Measurements from ENCODE around the gene WDR27.
"Not testable (repeated sequence)": the region's sequence is repeated elsewhere in the genome, so short reads cannot be mapped to it uniquely, and the experiment has no call there.

Gene WDR27

DNA sequence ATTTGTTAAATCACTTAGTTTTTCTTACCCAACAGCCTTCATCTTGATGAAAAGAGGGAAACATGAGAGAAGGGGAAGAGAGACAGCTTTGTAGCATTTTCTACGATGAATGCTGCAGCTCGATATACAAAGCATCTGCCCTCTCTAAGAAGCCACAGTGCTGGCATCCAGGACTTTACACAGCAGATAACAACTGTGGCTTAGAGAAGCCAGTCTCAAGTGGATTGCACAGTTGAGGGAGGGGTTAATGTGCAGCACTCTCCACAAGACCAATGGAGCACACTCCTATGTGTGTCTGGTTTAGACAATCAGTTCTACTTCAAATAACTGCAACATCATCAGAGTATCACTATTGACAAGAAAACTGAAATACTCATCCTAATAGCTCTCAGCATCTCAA, 5.9 kb upstream of the WDR27 start:
- no peak for FAIRE-seq

- FAIRE-seq, result no peak
Measured at GRCh38 chr6:169702840-169703246, 1.0 kb upstream of the WDR27 start.

GRCh38 chr6:169701311-169701953, 397 bp downstream of the WDR27 start:
- FAIRE-seq, result no peak

- FAIRE-seq, result no peak
Measured at GRCh38 chr6:169700296-169700695, 1.5 kb downstream of the WDR27 start.

DNA sequence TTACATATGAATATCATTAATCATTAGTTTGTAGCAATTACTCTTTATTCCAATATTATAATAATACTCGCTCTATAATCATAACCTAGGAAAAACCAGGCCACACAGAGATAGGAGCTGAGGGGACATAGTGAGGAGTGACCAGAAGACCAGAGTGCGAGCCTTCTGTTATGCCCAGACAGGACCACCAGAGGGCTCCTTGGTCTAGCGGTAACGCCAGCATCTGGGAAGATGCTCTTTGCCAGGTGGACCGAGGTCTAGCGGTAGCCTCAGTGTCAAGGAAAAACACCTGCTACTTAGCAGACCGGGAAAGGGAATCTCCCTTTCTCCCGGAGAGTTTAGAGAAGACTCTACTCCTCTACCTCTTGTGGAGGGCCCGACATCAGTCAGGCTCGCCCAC, 4.7 kb downstream of the WDR27 start:
- FAIRE-seq, result not testable (repeated sequence)

GRCh38 chr6:169695131-169695530, 6.7 kb downstream of the WDR27 start:
- FAIRE-seq, result no peak

GRCh38 chr6:169692516-169692915, 9.3 kb downstream of the WDR27 start:
- no peak for FAIRE-seq

DNA sequence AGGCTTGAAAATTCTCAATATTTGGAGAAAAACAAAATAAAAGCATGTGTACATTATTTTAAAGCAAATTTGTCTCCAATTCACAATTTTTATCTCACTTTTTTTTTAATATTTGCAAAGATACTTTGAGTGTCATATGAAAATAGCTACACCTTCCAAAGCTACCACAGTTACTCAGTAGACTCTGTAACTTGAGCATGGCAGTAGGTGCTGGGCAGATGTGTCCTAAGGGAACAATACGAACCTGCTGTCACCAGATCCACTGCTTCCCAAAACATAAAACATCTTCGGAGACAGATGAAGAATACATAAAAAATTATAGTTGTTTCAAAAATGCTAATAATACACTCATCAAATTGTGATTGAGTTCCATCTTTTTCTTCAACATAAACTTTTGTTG, 10.6 kb downstream of the WDR27 start:
- FAIRE-seq, result no peak

DNA sequence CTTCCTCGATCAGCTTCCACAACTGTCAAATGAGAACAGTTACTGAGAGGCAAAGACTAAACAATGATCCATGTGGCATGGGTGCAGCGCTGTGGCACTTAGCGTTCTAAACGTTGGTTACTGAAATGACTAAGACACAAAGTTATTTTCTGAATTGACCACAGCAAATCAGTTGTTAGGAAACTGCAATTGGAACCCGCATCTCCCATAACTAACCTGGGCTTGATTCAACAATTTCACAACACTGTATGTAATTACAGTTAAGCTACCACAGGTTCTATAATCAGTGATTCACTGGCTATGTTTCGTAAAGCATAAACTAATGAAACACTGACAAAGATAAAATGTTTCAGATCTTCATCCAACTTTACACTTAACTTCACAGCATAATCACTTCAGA, 12.5 kb downstream of the WDR27 start:
- FAIRE-seq, result no peak

DNA sequence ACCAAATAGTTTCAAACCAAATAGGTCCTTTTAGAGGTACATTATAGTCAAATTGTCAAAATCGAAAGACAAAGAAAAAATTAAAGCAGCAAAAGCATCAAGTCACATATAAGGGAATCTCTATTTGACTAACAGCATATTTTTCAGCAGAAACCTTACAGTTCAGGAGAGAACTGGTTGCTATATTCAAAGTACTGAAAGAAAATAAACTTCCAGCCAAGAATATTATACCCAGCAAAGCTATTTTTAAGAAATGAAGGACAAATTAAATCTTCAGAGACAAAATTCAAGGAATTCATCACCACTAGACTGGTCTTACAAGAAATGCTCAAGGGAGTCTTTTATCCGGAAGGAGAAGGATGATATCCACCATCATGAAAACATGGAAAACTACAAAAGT, 16.0 kb downstream of the WDR27 start:
- FAIRE-seq, result no peak

- FAIRE-seq, result no peak
Measured at GRCh38 chr6:169684056-169684455, 17.8 kb downstream of the WDR27 start.

- FAIRE-seq, result no peak
Measured at GRCh38 chr6:169678342-169678741, 23.5 kb downstream of the WDR27 start.

- FAIRE-seq, result no peak
Measured at GRCh38 chr6:169677096-169677495, 24.7 kb downstream of the WDR27 start.

DNA sequence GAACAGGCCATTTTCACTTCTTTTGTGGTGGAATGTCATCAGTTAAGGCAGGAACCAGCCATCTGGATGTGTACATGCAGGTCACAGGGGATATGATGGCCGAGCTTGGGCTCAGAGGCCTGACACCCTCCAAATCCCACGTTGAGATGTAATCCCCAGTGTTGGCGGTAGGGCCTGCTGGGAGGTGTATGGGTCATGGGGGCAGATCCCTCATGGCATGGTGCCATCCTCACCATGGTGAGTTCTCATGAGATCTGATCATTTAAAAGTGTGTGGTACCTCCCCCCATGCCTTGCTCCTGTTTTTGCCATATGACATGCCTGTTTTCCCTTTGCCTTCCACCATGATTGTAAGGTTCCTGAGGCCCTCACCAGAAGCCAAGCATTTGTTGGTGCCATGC, 26.8 kb downstream of the WDR27 start:
- FAIRE-seq, result no peak

DNA sequence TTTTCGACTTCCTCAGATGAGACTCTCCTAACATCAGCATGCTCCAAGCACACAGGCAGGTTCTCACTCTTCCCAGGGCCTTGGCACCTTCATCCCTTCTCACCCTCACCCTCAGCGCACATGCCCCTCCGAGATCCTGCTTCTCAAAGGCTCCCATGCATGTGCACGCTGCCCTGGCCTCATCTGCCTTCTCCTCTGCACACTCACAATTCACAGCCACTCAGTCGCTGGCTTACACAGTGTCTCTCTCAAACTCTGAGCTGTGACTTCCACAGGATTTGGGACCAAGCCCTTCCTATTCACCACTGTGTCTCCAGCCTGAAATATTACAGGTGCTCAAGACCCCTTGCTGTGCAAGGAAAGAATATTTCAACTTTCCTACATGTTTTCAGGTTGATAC, 30.3 kb downstream of the WDR27 start:
- FAIRE-seq, result no peak

GRCh38 chr6:169669889-169670288, 31.9 kb downstream of the WDR27 start:
- no peak for FAIRE-seq

DNA sequence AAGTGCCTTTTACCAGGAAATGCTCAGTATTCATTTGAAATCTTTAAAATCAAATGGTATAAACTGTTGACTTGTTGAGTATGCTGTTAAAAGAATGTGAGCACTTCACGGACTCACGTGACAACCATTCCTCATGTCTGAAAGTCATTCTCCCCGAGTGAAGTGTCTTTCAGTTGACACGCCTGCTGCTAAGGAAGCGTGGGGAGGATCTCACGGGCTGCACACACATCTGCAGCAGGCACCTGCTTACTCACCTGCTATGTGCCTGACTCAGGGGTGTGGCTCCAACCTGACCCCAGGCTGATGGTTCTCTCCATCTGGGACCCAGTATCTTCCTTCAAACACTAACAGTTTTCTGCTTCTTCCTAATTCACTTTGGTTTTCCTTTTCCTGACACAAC, 32.7 kb downstream of the WDR27 start:
- FAIRE-seq, result no peak

- no peak for FAIRE-seq
Measured at GRCh38 chr6:169668203-169668847, 33.5 kb downstream of the WDR27 start.

- FAIRE-seq, result no peak
Measured at GRCh38 chr6:169667716-169668115, 34.1 kb downstream of the WDR27 start.

DNA sequence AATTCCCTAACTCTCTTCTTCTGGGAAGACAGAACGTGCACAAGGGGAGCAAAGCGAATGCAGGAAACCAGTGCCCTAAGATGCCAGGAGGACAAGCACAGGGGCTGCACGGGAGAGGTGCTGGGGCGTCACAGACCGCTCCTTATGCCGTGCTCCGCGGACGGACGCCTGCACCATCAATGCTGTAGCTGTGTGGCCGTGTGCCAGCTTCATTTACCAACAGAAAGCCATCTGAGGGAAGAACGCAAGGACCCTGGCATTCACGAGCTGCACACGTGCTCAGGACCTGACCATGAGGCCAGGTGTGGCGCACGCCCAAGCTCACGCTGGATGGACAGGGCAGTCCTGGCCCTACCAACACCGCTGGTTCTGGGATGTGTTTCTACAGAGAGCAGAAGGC, 35.4 kb downstream of the WDR27 start:
- no peak for FAIRE-seq

GRCh38 chr6:169665289-169665688, 36.5 kb downstream of the WDR27 start:
- no peak for FAIRE-seq

DNA sequence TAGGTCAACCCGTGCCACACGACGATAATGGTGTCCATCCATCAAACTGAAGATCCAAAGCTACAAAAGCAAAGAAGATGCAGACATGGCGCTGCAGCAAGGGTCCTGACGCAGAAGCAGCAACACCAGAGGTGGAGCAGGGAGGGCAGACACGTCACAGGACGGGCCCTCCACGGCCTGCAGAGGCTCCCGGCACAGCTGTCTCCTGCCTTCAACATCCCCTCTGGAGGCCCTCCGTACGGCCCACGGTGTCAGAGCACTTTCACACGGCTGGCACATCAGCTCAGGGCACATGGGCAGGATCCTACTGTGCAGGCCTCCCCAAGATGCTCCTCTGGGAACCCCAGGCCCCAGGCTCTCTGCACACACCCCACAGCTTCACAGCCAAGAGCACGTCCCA, 37.6 kb downstream of the WDR27 start:
- no peak for FAIRE-seq

GRCh38 chr6:169663468-169663867, 38.4 kb downstream of the WDR27 start:
- FAIRE-seq, result no peak

DNA sequence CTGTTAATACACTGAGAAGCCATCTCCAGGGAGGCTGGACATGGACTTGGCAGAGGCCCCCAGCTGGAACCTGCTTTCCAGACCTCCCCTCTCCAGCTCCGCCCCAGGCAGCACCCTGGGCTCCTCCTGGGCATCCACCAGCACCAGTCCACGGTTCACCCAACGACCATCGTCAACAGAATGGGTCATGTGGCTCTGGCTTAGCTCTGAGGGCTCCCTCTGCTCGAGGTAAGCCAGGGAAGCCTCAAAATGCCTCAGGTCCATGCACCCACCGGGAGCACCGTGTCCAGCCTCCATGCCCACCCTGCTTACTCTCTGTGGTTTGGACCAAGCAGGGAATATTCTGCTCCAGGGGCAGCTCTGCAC, 40.5 kb downstream of the WDR27 start:
- no peak for FAIRE-seq

GRCh38 chr6:169660751-169661390, 41.0 kb downstream of the WDR27 start:
- no peak for FAIRE-seq
